A549 treated with AZD9567 at 1 μM for 4 hours (cell line): ENCODE measurements around the gene FBLN1. TPM values are rescaled to one million over a fixed set of nuclear protein-coding genes. Genes with fewer than 3 reads are reported as not detected.

Source experiments
- total RNA-seq: library from RNA; stranded (reverse); fragments of 200-300 nt; extraction: Qiagen RNA extraction; gene quantifications from 5 replicates; pipeline ENCODE4 v1.2.3, GENCODE V29; 2022; ENCODE audit not compliant: insufficient read depth

The FBLN1 gene
- 38.0 to 54.0 TPM (median 52.1 TPM) in 5 replicates for total RNA-seq

GRCh38 chr22:45502215-45503049 lies at the start of gene FBLN1:
TSS of gene FBLN1 (plus strand) at chr22:45502883. CDS start at chr22:45502986, 103 bp downstream.

Other genes with a start within 250 kb of the FBLN1 start
- not detected in 5 replicates for gene UPK3A, start 217.9 kb upstream of the FBLN1 start, total RNA-seq
- gene FAM118A, start 192.9 kb upstream of the FBLN1 start, total RNA-seq: 6.4 to 12.1 TPM (median 10.7 TPM) in 5 replicates
- gene SMC1B, start 89.3 kb upstream of the FBLN1 start, total RNA-seq: 0.02 TPM in 1 of 5 replicates, not detected in the others
- gene RIBC2, start 89.2 kb upstream of the FBLN1 start, total RNA-seq: 1.4 to 8.3 TPM (median 1.8 TPM) in 5 replicates
- gene ATXN10, start 169.0 kb downstream of the FBLN1 start, total RNA-seq: 98.0 to 153 TPM (median 104 TPM) in 5 replicates